ENCODE results near the gene MANF.

- TF ChIP-seq TAF1 (IDR thresholded peaks at IDR 0.05; ENCODE audit: low read depth) (no peak), MAX (IDR thresholded peaks at IDR 0.05) (no peak), USF1 (IDR thresholded peaks at IDR 0.05) (no peak), CREB1 (IDR thresholded peaks at IDR 0.05; ENCODE audit: low read depth) (no peak), CEBPB (IDR thresholded peaks at IDR 0.05) (no peak), TEAD4 (IDR thresholded peaks at IDR 0.05) (no peak), NFIC (IDR thresholded peaks at IDR 0.05) (no peak), EGR1 (IDR thresholded peaks at IDR 0.05) (no peak)
These were observed 3.8 kb upstream of the MANF start for GRCh38 chr3:51381333-51381705.

All from Ishikawa (cell line).